HepG2 (cell line): ENCODE data around the gene SPIB.

ENCODE experiments used
- FOXJ3 ChIP-seq: sonication (generic); formaldehyde crosslinking; IDR thresholded peaks from 2 replicates; pipeline ENCODE4 v1.4.0; 2020; ENCODE audit warnings: missing genetic modification reagents, mild to moderate bottlenecking, borderline replicate concordance
- REL ChIP-seq: sonication (generic); formaldehyde crosslinking; conservative IDR thresholded peaks from 2 replicates; pipeline ENCODE4 v1.8.0; 2022; ENCODE audit warnings: mild to moderate bottlenecking, missing genetic modification reagents, moderate library complexity
- TF ChIP-seq, protein P1 (sequence below): sonication (generic); formaldehyde crosslinking; IDR thresholded peaks from 2 replicates; pipeline ENCODE4 v1.4.0; 2020; ENCODE audit warnings: missing genetic modification reagents
- TF ChIP-seq, protein P2 (sequence below): sonication (generic); formaldehyde crosslinking; IDR thresholded peaks from 2 replicates; pipeline ENCODE4 v1.5.1; 2020; ENCODE audit warnings: missing genetic modification reagents, mild to moderate bottlenecking, borderline replicate concordance

DNA sequence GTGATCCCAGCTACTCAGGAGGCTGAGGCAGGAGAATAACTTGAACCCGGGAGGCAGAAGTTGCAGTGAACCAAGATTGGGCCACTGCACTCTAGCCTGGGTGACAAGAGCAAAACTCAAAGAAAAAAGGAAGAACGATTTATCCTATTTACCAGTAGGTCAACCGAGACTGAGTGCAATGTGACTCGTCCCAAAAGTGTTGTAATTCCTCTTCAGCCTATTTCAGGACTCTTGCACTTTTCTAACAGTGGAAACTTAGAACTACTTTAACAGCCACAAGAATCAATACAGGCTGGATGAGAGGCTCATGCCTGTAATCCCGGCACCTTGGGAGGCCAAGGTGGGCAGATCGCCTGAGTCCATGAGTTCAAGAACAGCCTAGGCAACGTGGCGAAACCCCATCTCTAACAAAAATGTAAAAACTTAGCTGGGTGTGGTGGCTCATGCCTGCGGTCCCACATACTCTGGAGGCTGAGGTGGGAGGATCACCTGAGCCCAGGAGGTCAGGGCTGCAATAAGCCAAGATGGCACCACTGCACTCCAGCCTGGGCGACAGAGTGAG is 46.7 kb upstream of the SPIB start:
- TF ChIP-seq, protein P1, sequence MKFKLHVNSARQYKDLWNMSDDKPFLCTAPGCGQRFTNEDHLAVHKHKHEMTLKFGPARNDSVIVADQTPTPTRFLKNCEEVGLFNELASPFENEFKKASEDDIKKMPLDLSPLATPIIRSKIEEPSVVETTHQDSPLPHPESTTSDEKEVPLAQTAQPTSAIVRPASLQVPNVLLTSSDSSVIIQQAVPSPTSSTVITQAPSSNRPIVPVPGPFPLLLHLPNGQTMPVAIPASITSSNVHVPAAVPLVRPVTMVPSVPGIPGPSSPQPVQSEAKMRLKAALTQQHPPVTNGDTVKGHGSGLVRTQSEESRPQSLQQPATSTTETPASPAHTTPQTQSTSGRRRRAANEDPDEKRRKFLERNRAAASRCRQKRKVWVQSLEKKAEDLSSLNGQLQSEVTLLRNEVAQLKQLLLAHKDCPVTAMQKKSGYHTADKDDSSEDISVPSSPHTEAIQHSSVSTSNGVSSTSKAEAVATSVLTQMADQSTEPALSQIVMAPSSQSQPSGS (CRISPR knock-in tag), result no peak
- TF ChIP-seq FOXJ3 (CRISPR knock-in tag) (no peak), REL (CRISPR knock-in tag) (no peak)
- TF ChIP-seq, protein P2, sequence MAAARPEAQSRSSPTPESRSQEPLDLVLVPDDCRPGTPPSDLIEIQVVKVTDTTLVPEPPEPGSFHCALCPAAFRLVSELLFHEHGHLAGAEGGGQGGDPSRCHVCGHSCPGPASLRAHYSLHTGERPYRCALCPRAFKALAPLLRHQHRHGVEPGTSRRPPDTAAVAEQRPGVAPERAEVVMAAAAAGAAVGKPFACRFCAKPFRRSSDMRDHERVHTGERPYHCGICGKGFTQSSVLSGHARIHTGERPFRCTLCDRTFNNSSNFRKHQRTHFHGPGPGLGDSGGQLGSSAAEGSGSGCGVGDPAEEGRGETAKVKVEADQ (CRISPR knock-in tag), result no peak
